ENCODE data around the gene PTGES3L. TPM values are rescaled to one million over a fixed set of nuclear protein-coding genes. Genes with fewer than 3 reads are reported as not detected.
A peak's percentile ranks its signal among the peaks of the same experiment; 100 is the strongest.

PTGES3L gene
- under 1 TPM in 3 of 6 donors, not detected in 3; 0.33 to 0.47 (median 0.45) TPM for polyA plus RNA-seq (ENCODE audit: low read depth in 6 of 6)

GRCh38 chr17:42979511-42980273, at the start of gene PTGES3L:
Gene PTGES3L, minus strand, starts transcription at chr17:42980080. Its CDS starts 27 bp downstream, at chr17:42980053.
- Mint-ChIP-seq H3K36me3 (no peaks in the 10 kb centered on the region), H3K4me1 (peaks cover 26 to 56% (median 39%) of the 10 kb centered on the region in 3 donors), H3K27me3 (no peaks in the 10 kb centered on the region), H3K9me3 (no peaks in the 10 kb centered on the region), H3K27ac (peak within 1 kb of the TSS; percentile 93 to 100 (median 99)), H3K4me3 (peak within 1 kb of the TSS; percentile 86 to 100 (median 98))
- ATAC-seq (ENCODE audit: low read depth in 2 of 2), result peak; percentile 11 to 17
- no peak for DNase-seq

- no peak for ATAC-seq (ENCODE audit: low read depth in 2 of 2)
- Mint-ChIP-seq H3K9me3 (no peaks in the 10 kb centered on the region), H3K27me3 (no peaks in the 10 kb centered on the region), H3K36me3 (no peaks in the 10 kb centered on the region), H3K4me1 (peaks cover 15 to 16% (median 16%) of the 10 kb centered on the region in 3 donors), H3K4me3 (peak overlapping the region in 1 of 8 donors; percentile 32), H3K27ac (peak overlapping the region in 2 of 6 donors; percentile 58 to 77)
- DNase-seq, result no peak
Observed at GRCh38 chr17:43028221-43028861, 48.5 kb upstream of the PTGES3L start.

- peak overlapping the region in 3 of 6 donors; percentile 58 to 88 (median 85) for H3K27ac Mint-ChIP-seq
- DNase-seq (no peak), ATAC-seq (ENCODE audit: low read depth in 2 of 2) (no peak)
- H3K4me3 Mint-ChIP-seq, result peak overlapping the region in 2 of 8 donors; percentile 22 to 75
- no peaks in the 10 kb centered on the region for H3K27me3 Mint-ChIP-seq
- H3K9me3 Mint-ChIP-seq, result no peaks in the 10 kb centered on the region
- H3K4me1 Mint-ChIP-seq, result peaks cover 15 to 16% (median 16%) of the 10 kb centered on the region in 3 donors
- H3K36me3 Mint-ChIP-seq, result no peaks in the 10 kb centered on the region
Observed at GRCh38 chr17:43027091-43028032, 47.5 kb upstream of the PTGES3L start.

- peak overlapping the region in 4 of 6 donors; percentile 27 to 85 (median 70) for H3K27ac Mint-ChIP-seq
- no peaks in the 10 kb centered on the region for H3K36me3 Mint-ChIP-seq
- ATAC-seq (ENCODE audit: low read depth in 2 of 2), result no peak
- DNase-seq, result no peak
- peaks cover 15 to 19% (median 16%) of the 10 kb centered on the region in 3 donors for H3K4me1 Mint-ChIP-seq
- H3K4me3 Mint-ChIP-seq, result peak overlapping the region in 7 of 8 donors; percentile 16 to 75 (median 53)
- H3K27me3 Mint-ChIP-seq, result no peaks in the 10 kb centered on the region
- no peaks in the 10 kb centered on the region for H3K9me3 Mint-ChIP-seq
Observed at GRCh38 chr17:43026595-43026994, 46.7 kb upstream of the PTGES3L start.

- Mint-ChIP-seq H3K4me3 (peak overlapping the region; percentile 52 to 85 (median 80)), H3K27ac (peak overlapping the region in 5 of 6 donors; percentile 27 to 95 (median 73)), H3K27me3 (no peaks in the 10 kb centered on the region), H3K4me1 (peaks cover 19 to 24% (median 20%) of the 10 kb centered on the region in 3 donors), H3K36me3 (no peaks in the 10 kb centered on the region), H3K9me3 (no peaks in the 10 kb centered on the region)
- no peak for ATAC-seq (ENCODE audit: low read depth in 2 of 2)
- no peak for DNase-seq
Observed at GRCh38 chr17:43025766-43026537, 46.1 kb upstream of the PTGES3L start.

GRCh38 chr17:43025290-43025657, 45.4 kb upstream of the PTGES3L start:
- Mint-ChIP-seq H3K4me1 (peaks cover 22 to 26% (median 22%) of the 10 kb centered on the region in 3 donors), H3K36me3 (no peaks in the 10 kb centered on the region), H3K27ac (peak overlapping the region in 5 of 6 donors; percentile 57 to 95 (median 87)), H3K9me3 (no peaks in the 10 kb centered on the region), H3K4me3 (peak overlapping the region; percentile 75 to 91 (median 82)), H3K27me3 (no peaks in the 10 kb centered on the region)
- ATAC-seq (ENCODE audit: low read depth in 2 of 2) (no peak), DNase-seq (no peak)

- DNase-seq, result peak; percentile 85
- Mint-ChIP-seq H3K4me1 (peaks cover 25 to 31% (median 28%) of the 10 kb centered on the region in 3 donors), H3K4me3 (peak within 1 kb of the TSS; percentile 82 to 96 (median 90)), H3K27ac (peak within 1 kb of the TSS; percentile 93 to 97 (median 96)), H3K9me3 (no peaks in the 10 kb centered on the region), H3K36me3 (no peaks in the 10 kb centered on the region), H3K27me3 (no peaks in the 10 kb centered on the region)
- ATAC-seq (ENCODE audit: low read depth in 2 of 2), result peak; percentile 73 to 74
Observed at GRCh38 chr17:43024407-43025289, 44.8 kb upstream of the PTGES3L start, which contains the start of gene RND2. Gene RND2, plus strand, starts transcription at chr17:43025231. Its CDS starts 117 bp downstream, at chr17:43025348.

- Mint-ChIP-seq H3K4me1 (peaks cover 29 to 31% (median 31%) of the 10 kb centered on the region in 3 donors), H3K27ac (peak within 1 kb of the TSS; percentile 14 to 97 (median 86)), H3K9me3 (no peaks in the 10 kb centered on the region), H3K4me3 (peak within 1 kb of the TSS; percentile 82 to 98 (median 94)), H3K27me3 (no peaks in the 10 kb centered on the region), H3K36me3 (no peaks in the 10 kb centered on the region)
- peak; percentile 34 to 36 for ATAC-seq (ENCODE audit: low read depth in 2 of 2)
- peak; percentile 53 for DNase-seq
Observed at GRCh38 chr17:43021741-43022512, 42.0 kb upstream of the PTGES3L start, which contains the start of gene VAT1. Gene VAT1, minus strand, starts transcription at chr17:43022385. Its CDS starts 63 bp downstream, at chr17:43022322.

GRCh38 chr17:43020789-43021740, 41.2 kb upstream of the PTGES3L start:
- ATAC-seq (ENCODE audit: low read depth in 2 of 2) (peak; percentile 7 to 9), DNase-seq (peak; percentile 65)
- no peaks in the 10 kb centered on the region for H3K9me3 Mint-ChIP-seq
- H3K4me1 Mint-ChIP-seq, result peaks cover 27 to 31% (median 29%) of the 10 kb centered on the region in 3 donors
- H3K4me3 Mint-ChIP-seq, result peak overlapping the region; percentile 82 to 98 (median 94)
- H3K36me3 Mint-ChIP-seq, result no peaks in the 10 kb centered on the region
- H3K27ac Mint-ChIP-seq, result peak overlapping the region; percentile 21 to 97 (median 86)
- H3K27me3 Mint-ChIP-seq, result no peaks in the 10 kb centered on the region

GRCh38 chr17:43020030-43020621, 40.2 kb upstream of the PTGES3L start:
- H3K9me3 Mint-ChIP-seq, result no peaks in the 10 kb centered on the region
- DNase-seq (no peak), ATAC-seq (ENCODE audit: low read depth in 2 of 2) (no peak)
- peak overlapping the region in 2 of 6 donors; percentile 19 to 87 for H3K27ac Mint-ChIP-seq
- H3K4me3 Mint-ChIP-seq, result peak overlapping the region; percentile 82 to 97 (median 94)
- H3K27me3 Mint-ChIP-seq, result no peaks in the 10 kb centered on the region
- H3K4me1 Mint-ChIP-seq, result peaks cover 24 to 30% (median 24%) of the 10 kb centered on the region in 3 donors
- H3K36me3 Mint-ChIP-seq, result peaks cover 0 to 2% of the 10 kb centered on the region in 2 donors

Data from naive B cell (primary cell).